Activated CD8-positive, alpha-beta memory T cell treated with anti-CD3 and anti-CD28 coated beads, Interleukin-2, amount 10 ng/mL, durations not matched to agents 7 days and 5 days (primary cell): ENCODE measurements around the gene PPID. TPM values are rescaled to one million over a fixed set of nuclear protein-coding genes. Genes with fewer than 3 reads are reported as not detected.
A peak's percentile ranks its signal among the peaks of the same experiment; 100 is the strongest.
"Not testable (repeated sequence)": the region's sequence is repeated elsewhere in the genome, so short reads cannot be mapped to it uniquely, and the experiment has no call there.

Experiments
- ATAC-seq: fragments of 150-1000 bp; cut with Tn5 transposase; one replicate; pipeline ENCODE4 v1.10.0; 2021; ENCODE audit warnings: moderate library complexity
- CTCF ChIA-PET: fragments of 350-600 bp; sonication (Branson Sonifier 250); formaldehyde crosslinking; loops from one replicate; lab custom pipeline; 2021; ENCODE audit warnings: antibody characterized with exemption; lab: Charles Lee
- DNase-seq: peaks from one replicate; pipeline ENCODE4 v3.0.0-alpha.2; 2020
- H3K27ac Mint-ChIP-seq: one replicate; pipeline ENCODE4 v1.8.0; 2021; ENCODE audit warnings: mild to moderate bottlenecking, mixed read lengths
- H3K27me3 Mint-ChIP-seq: one replicate; pipeline ENCODE4 v1.8.0; 2021; ENCODE audit warnings: mixed read lengths
- H3K36me3 Mint-ChIP-seq: one replicate; pipeline ENCODE4 v1.8.0; 2021; ENCODE audit warnings: mild to moderate bottlenecking, mixed read lengths
- H3K4me1 Mint-ChIP-seq: one replicate; pipeline ENCODE4 v1.8.0; 2021; ENCODE audit warnings: mixed read lengths
- H3K4me3 Mint-ChIP-seq: one replicate; pipeline ENCODE4 v1.8.0; 2021; ENCODE audit warnings: mild to moderate bottlenecking, moderate library complexity, mixed read lengths
- H3K9me3 Mint-ChIP-seq: one replicate; pipeline ENCODE4 v1.8.0; 2022; ENCODE audit warnings: low read depth, mixed read lengths
- total RNA-seq, 2 experiments: library from RNA; stranded (reverse); gene quantifications; one replicate each; pipeline ENCODE4 v1.2.3, GENCODE V29; 2021

The PPID gene
- total RNA-seq, 2 experiments from 2014 or later = 39.4 to 43.9 TPM

DNA sequence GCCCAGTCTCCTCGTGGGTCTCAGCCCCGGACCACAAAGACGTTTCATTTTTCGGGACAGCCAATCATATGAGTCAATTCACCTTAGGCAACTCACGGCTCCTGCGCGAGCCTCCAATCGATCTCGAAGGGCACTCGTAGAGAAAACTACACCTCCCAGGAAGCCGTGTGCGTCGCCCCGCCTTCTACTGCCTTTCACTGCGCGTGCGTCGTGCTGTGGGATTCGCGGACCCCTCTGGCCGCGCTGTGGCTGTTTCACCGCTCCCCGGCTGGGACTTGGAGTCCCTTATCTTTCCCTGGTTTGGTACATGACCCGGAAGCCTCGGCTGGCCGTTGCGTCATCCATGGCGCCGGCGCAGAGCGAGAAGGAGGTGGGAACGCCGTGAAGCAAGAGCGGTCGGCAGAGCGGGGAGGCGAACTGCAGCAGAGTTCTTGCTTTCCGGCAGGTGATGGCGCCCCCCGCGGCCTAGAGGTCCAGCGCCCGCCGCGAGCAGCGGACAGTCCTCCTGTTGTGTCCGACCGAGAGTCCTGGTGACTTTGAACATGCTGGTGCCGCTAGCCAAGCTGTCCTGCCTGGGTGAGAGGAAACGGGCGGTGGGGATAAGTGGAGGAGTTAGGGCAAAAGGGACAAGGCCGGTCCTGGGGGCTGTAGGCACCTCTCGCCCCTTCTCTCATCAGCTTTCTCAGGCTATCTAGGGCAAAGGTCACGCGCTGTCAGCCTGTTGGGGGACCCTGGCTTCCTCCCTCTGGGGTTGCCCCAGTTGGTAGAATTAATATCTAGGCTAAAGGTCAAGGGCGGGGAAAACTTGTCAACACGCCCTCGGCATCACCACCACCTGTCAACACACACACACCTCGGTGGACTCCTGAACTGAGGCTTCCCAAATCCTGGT, 51.0 kb downstream of the PPID start, which contains the start of gene ETFDH:
ETFDH (plus strand) TSS at position 382 of the 892 bp plus-strand sequence; CDS start at position 543, 161 bp downstream.
- H3K4me3 Mint-ChIP-seq = peak within 1 kb of the TSS; percentile 95
- ATAC-seq = peak; percentile 89
- peak within 1 kb of the TSS; percentile 94 for H3K27ac Mint-ChIP-seq
- no peaks in the 10 kb centered on the region for H3K27me3 Mint-ChIP-seq
- peak; percentile 99 for DNase-seq
- peaks cover 31% of the 10 kb centered on the region for H3K4me1 Mint-ChIP-seq
- H3K36me3 Mint-ChIP-seq = peaks cover 11% of the 10 kb centered on the region
- CTCF ChIA-PET = interaction anchor here (0.7 to 2.1 kb wide), 4 partner anchors 19 to 531 kb away, joined by 3 to 6 read pairs (median 4); no protein-coding TSS in a partner anchor
- H3K9me3 Mint-ChIP-seq = no peaks in the 10 kb centered on the region

DNA sequence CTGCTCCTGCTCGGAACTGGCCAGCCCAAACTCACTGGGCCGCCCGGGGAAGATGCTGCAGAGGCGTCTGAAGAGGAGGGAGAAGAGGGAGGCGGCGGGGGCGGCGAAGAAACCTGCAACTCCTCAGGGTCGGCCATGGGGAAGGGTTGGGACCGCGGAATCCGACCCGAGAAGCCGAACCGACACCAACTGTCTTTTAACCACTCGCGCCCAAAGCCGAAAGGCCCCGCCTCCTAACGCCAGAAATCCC, 51.6 kb downstream of the PPID start, which contains the start of gene C4orf46:
C4orf46 (minus strand) TSS at position 223 of the 250 bp plus-strand sequence; CDS start at position 137, 86 bp downstream.
- H3K27ac Mint-ChIP-seq = peak within 1 kb of the TSS; percentile 94
- peaks cover 14% of the 10 kb centered on the region for H3K36me3 Mint-ChIP-seq
- peaks cover 31% of the 10 kb centered on the region for H3K4me1 Mint-ChIP-seq
- no peak for ATAC-seq
- no peaks in the 10 kb centered on the region for H3K9me3 Mint-ChIP-seq
- H3K4me3 Mint-ChIP-seq = peak within 1 kb of the TSS; percentile 95
- H3K27me3 Mint-ChIP-seq = no peaks in the 10 kb centered on the region
- DNase-seq = no peak
- CTCF ChIA-PET = interaction anchor here (1.0 to 2.1 kb wide), 3 partner anchors 52 to 180 kb away, joined by 4 to 6 read pairs (median 4); partner anchors contain the start of gene PPID

DNA sequence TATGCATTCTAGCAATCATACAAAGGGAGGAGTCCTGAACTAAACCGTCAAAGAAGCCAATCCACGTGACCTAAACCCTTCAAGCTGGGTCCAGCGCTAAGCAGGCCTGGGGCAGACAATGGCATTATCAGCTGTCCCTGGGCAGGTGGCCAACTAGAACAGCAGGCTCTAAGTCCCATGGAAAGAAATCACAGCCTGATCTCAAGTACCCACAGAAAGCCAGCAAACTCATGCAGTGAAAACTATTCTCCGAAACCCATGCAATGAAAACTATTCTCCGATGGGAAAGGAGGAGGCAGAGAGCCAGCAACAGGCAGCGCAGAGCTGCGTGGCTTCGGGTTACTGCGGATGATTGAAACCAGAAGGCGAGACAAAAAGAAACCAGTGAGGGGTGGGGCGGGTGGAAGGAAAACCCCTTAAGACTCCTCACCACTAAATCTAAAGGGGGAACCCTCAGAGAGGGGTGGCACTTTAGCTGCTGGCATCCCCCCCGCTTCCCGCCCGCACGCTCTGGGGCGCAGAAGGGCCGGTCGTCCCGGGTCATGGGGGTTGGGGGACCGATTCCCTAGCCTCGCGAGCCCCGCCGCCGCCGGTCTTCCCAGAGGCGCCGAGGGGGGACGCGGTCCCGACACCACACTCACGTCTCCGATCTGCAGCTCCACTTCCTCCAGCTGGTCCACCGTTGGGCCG, 52.1 kb downstream of the PPID start:
- Mint-ChIP-seq H3K9me3 (no peaks in the 10 kb centered on the region), H3K27ac (peak overlapping the region; percentile 94), H3K36me3 (peaks cover 17% of the 10 kb centered on the region), H3K4me1 (peaks cover 31% of the 10 kb centered on the region), H3K27me3 (no peaks in the 10 kb centered on the region), H3K4me3 (peak overlapping the region; percentile 95)
- peak; percentile 75 for DNase-seq
- ATAC-seq = peak; percentile 5
- CTCF ChIA-PET = interaction anchor here (1.0 to 2.1 kb wide), 6 partner anchors 51 to 532 kb away, joined by 3 to 6 read pairs (median 4); partner anchors contain the start of gene PPID

DNA sequence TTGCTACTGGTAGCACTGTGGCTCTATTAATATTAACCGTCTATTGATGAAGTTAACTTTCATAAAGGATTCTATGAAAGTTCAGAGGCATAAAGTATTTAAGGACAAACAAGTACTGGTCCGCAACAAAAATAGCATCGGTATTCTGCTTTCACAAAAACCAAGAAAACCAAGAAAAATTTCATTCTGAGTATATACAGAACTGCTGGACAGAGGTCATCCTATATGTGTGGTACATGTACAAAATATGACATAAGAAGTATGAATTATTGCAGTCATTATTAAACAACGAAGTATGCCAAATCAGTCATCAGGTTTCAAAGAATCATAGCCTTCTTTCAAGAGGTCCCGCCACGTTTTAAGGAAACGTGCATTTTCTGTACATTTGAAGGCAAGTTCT, 53.9 kb downstream of the PPID start:
- Mint-ChIP-seq H3K27ac (no peak overlapping the region), H3K27me3 (no peaks in the 10 kb centered on the region), H3K4me1 (peaks cover 31% of the 10 kb centered on the region), H3K9me3 (no peaks in the 10 kb centered on the region), H3K4me3 (no peak overlapping the region), H3K36me3 (peaks cover 23% of the 10 kb centered on the region)
- ATAC-seq = no peak
- DNase-seq = no peak
- CTCF ChIA-PET = interaction anchor here (1.0 kb wide), 1 partner anchor 410 kb away, joined by 3 read pairs; no protein-coding TSS in a partner anchor

DNA sequence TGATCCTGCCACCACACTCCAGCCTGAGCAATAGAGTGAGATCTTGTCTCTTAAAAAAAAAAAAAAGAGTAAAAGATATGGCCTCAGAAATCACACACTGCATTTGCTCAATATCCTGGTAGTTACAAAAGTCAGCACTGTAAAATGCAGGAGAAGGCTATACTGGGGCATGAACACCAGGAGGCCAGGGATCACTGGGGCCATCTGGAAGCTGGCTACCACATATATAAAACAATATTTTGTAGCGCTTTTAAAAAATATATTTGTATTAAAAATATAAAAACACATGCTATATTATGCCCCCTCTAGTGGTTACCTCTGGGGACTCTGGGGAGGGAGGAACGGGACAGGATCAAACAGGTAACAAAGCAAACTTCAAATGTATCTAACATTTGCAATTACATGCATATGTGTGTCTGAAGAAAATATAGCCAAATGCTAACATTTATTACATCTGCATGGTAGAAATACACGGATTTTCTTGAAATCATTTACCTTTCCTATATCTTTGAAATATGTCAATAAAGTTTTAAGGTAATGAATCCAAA, 55.5 kb downstream of the PPID start:
- Mint-ChIP-seq H3K4me1 (peaks cover 27% of the 10 kb centered on the region), H3K4me3 (no peak overlapping the region), H3K27ac (no peak overlapping the region), H3K36me3 (peaks cover 25% of the 10 kb centered on the region), H3K27me3 (no peaks in the 10 kb centered on the region), H3K9me3 (no peaks in the 10 kb centered on the region)
- ATAC-seq = no peak
- no peak for DNase-seq
- CTCF ChIA-PET = interaction anchor here (0.7 kb wide), 1 partner anchor 14 kb away, joined by 3 read pairs; no protein-coding TSS in a partner anchor

DNA sequence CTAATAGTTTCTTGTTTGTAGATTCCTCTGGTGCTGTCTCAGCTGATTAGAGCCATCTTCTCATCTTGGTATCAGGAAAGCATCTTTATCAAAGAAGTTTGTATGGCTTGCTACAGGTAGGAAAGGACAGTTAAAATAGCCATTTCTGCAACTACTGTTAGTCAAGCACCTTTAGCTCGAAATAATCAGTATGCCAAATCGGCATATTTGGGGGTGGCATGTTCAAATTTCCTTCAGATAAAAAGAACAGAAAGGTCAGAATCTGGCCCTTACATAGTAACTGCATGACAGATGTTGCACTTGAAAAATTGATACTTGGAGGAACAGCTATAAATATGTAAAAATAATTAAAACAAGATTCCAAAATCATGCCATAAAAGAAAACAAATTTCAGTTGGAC, 56.3 kb downstream of the PPID start:
- CTCF ChIA-PET = interaction anchor here (0.7 kb wide), 1 partner anchor 13 kb away, joined by 3 read pairs; no protein-coding TSS in a partner anchor
- Mint-ChIP-seq H3K4me3 (no peak overlapping the region), H3K27ac (no peak overlapping the region), H3K9me3 (no peaks in the 10 kb centered on the region), H3K4me1 (peaks cover 22% of the 10 kb centered on the region), H3K36me3 (peaks cover 25% of the 10 kb centered on the region), H3K27me3 (no peaks in the 10 kb centered on the region)
- ATAC-seq (no peak), DNase-seq (no peak)

DNA sequence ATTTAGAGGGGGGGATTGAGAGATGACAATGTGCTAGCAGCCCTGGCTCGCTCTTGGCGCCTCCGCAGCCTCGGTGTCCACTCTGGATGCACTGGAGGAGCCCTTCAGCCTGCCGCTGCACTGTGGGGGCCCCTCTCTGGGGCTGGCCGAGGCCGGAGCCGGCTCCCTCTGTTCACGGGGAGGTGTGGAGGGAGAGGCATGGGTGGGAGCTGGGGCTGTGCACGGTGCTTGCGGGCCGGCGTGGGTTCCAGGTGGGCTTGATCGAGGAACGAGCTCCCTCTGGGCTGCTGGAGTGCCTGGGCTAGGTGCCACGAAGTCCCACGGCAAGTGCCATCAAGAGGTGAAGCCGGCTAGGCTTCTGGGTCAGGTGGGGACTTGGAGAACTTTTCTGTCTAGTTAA, 58.4 kb downstream of the PPID start:
- Mint-ChIP-seq H3K27ac (no peak overlapping the region), H3K4me1 (peaks cover 12% of the 10 kb centered on the region), H3K36me3 (peaks cover 25% of the 10 kb centered on the region), H3K9me3 (no peaks in the 10 kb centered on the region), H3K4me3 (no peak overlapping the region), H3K27me3 (no peaks in the 10 kb centered on the region)
- ATAC-seq (no peak), DNase-seq (no peak)
- CTCF ChIA-PET = interaction anchor here (1.2 kb wide), 1 partner anchor 10 kb away, joined by 3 read pairs; no protein-coding TSS in a partner anchor

DNA sequence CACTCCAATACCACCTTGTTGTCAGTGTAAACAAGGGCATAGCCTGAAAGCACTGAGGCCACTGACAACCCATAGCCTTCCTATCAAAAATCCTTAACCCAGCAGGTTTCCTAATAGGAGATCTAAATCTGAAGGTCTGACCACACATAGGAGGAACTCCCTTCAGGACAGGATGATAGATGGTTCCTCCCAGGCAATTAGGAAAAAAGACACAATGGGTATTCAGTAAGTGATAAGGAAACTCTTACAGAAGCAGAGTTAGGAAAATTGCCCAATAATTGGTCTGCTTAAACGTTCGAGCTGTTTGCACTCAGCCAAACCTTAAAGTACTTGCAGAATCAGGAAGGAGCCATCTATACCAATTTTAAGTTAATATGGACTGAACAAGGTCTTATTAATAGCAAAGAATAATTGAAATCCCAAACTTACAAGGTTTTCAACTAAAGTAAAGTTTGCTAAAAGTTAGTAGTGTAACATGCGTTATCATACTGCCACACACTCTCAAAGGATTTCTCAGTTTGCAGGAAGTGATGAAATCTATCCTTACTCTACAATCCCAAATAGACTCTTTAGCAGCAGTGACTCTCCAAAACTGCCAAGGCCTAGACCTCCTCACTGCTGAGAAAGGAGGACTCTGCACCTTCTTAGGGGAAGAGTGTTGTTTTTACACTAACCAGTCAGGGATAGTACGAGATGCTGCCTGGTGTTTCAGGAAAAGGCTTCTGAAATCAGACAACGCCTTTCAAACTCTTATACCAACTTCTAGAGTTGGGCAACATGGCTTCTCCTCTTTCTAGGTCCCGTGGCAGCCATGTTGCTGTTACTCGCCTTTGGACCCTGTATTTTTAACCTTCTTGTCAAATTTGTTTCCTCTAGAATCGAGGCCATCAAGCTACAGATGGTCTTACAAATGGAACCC, 59.2 kb downstream of the PPID start:
- H3K27ac Mint-ChIP-seq, H3K27me3 Mint-ChIP-seq, H3K4me3 Mint-ChIP-seq, ATAC-seq, H3K4me1 Mint-ChIP-seq, CTCF ChIA-PET, DNase-seq, H3K9me3 Mint-ChIP-seq: not testable (repeated sequence)
- H3K36me3 Mint-ChIP-seq = peaks cover 21% of the 10 kb centered on the region

DNA sequence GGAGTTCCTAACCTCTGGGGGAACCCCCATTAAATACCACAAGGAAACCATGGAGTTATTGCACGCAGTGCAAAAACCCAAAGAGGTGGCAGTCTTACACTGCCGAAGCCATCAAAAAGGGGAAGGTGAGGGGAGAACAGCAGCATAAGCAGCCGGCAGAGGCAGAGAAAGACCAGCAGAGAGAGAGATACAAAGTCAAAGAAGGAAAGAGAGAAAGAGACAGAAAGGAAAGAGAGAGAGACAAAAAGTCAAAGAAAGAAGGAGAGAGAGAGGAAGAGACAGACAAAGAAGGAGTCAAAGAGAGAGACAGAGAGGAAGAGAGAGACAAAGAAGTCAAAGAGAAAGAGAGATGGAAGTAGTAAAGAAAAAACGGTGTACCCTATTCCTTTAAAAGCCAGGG, 59.9 kb downstream of the PPID start:
- H3K9me3 Mint-ChIP-seq, H3K4me3 Mint-ChIP-seq, H3K27me3 Mint-ChIP-seq, H3K27ac Mint-ChIP-seq, H3K4me1 Mint-ChIP-seq, ATAC-seq, DNase-seq, CTCF ChIA-PET: not testable (repeated sequence)
- peaks cover 19% of the 10 kb centered on the region for H3K36me3 Mint-ChIP-seq

Other genes starting within 250 kb of the PPID start
- not detected for gene RXFP1, start 201.5 kb downstream of the PPID start, total RNA-seq
- 10 to 100 TPM; 17.9 to 20.2 TPM for gene C4orf46, start 51.5 kb downstream of the PPID start, total RNA-seq
- gene ETFDH, start 51.1 kb downstream of the PPID start, total RNA-seq = 10 to 100 TPM; 22.0 to 30.4 TPM
- gene FNIP2, start 45.6 kb upstream of the PPID start, total RNA-seq = 10 to 100 TPM; 12.3 to 17.1 TPM